ENCODE results near the gene TFAP2C.

TFAP2C gene

DNA sequence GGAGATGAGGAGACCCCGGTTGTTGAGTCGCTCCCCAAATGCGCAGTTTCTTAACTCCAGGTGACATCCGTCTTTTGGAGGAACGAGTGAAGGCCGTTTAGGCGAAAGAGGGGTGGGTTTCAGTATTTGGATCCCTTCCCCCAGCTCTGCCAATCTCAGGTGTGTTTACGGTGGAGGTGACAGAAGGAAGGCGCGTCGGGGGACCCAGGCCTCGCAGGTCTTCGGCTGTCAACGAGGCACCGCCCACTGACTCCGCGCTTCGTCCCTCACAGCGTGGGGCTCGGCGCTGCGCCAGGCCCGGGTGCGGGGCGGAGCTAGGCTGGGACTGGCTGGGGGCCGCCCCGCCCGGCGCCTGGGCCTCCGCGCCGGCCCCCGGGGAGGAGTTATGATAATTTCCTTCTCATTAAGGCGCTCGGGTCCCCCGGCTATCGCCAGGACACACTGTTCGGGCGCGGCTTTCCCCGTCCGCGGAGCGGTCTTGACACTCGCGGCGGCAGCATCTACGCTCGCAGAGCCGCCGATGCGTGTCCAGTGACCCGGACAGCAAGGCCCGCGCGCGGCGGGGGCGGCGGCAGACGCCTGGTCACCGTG lies at the start of gene TFAP2C:
Gene TFAP2C (plus strand): TSS at position 434 of the 591 bp plus-strand sequence. CDS start 239 bp downstream, outside the sequence.
- DNase-seq (ENCODE audit: low spot score), result peak; percentile 26

DNA sequence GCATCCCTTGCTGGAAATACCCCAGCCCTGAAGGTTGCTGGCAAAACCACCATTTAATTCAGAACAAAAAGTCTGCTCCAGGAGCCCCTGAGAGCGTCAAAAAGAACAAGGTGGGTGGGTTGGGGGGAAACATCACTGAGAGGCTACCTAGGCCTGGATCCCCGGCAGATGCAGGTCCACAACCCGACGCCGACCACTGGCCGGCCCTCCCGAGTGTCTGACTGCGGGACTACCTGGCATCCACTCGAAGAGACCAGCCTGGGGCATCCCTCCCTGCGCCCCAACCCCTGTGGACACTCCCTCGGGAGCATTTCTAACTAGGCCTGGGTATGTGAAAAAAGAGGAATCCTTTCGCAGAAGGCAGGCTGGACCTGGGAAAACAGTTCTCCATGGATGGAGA lies 48.9 kb upstream of the TFAP2C start:
- no peak for DNase-seq (ENCODE audit: low spot score)

DNA sequence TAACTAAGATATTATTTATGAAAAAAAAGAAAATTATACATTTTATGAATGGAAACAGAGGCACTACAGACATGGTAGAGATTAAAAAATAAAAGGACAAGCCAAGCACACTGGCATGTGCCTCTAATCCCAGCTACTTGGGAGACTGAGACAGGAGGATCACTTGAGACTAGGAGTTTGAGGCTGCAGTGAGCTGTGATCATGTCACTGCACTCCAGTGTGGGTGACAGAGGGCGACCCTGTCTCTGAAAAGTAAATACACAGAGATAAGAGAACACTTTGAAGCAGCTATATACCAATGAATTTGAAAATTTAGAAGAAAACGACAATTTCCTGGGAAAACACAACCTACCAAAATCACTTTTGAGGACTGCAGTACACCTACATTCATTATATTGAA lies 47.4 kb upstream of the TFAP2C start:
- DNase-seq (ENCODE audit: low spot score), result no peak

DNA sequence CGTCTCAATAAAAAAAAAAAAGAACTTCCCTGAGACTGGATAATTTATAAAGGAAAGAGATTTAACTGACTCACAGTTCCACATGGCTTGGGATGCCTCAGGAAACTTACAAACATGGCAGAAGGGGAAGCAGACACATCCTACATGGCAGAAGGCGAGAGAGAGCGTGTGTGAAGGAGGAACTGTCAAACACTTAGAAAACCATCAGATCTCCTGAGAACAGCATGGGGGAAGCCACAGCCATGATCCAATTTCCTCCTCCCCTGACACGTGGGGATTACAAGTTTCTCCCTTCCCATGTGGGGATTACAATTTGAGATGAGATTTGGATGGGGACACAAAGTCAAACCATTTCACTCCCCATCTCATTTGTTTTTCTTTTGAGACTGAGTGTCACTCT lies 46.6 kb upstream of the TFAP2C start:
- DNase-seq (ENCODE audit: low spot score), result no peak

DNA sequence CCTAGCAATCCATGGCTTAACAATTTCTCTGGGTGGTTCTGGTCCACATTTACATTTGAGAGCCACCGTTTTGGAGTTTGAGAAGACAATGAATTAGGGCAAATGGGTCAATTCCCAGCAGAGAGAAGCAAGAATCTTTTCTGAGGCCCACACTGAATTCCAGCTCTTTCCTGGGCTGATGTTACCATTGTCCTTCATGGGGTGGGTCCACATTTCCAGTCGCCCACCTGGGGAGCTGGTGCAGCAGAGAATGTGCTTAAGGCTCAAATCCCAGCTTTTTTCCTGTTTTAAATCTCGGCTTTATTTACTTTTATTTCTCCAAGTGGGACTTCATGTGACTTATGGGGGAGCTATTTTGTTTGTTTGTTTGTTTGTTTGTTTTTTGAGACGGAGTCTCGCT lies 44.2 kb upstream of the TFAP2C start:
- no peak for DNase-seq (ENCODE audit: low spot score)

DNA sequence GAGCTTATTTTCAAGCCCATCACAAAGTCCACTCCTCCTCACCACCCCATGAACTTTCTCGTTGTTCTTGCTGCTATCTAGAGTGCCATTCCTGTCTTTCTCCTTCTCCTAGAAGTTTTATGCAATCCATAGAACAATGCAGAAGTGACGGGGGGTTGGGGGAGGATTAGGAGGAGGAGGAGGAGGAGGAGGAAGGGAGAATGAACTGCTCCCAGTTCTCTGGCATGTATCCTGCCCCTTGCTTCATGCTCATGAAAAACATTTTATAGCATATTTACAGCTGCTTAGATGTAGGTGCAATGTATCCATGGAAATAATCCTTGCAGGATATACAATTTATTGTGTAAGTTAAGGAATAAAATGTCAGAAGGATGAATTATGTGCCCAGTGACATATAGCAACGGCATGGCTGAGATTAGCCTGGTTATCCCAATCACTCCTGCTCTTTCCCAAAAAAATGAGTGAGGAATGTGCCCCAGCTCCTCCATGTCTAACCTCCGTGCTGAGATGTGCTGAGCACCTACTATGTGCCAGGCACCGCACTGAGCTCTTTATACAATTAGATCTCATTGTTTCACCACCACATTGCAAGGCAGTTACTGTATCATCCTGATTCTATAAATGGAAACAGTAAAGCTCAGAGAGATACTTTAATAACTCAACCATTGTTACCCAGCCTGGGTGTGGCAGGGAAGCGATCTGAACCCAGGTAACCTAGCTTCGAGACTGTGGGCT lies 41.6 kb upstream of the TFAP2C start:
- no peak for DNase-seq (ENCODE audit: low spot score)

DNA sequence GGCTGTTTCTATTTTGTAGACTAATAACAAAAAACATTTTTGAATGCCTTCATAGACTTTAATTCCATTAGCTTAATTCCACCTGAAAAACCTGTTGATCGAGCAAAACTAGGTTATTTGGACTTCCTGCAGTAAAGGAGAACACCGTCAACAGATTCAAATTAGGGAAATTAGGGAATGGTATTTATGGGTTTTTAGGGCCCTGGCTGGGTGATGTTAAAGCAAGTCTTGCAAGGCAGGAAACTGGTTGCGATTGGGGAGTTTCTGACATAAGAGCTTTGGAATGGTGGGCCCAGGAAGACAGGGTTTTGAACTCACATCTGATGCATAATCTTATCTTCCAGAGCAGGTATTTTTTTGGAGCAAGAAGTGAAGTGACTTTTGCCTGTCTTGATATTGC lies 40.1 kb upstream of the TFAP2C start:
- DNase-seq (ENCODE audit: low spot score), result no peak

DNA sequence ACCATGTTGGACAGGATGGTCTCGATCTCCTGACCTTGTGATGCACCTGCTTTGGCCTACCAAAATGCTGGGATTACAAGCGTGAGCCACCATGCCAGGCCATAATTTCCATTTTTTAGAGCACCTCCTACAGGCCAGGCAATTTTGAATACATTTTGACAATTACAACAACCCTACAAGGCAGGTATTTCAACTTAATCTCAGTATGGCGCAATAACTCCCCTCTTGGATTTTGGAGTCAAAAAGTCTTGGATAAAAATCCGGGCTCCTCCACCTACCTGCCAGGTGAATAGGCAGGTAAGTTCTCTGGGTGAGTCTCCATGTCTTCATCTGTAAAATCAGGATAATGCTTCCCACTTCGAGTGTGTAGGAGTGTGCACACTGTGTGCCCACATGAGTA lies 39.5 kb upstream of the TFAP2C start:
- DNase-seq (ENCODE audit: low spot score), result no peak

DNA sequence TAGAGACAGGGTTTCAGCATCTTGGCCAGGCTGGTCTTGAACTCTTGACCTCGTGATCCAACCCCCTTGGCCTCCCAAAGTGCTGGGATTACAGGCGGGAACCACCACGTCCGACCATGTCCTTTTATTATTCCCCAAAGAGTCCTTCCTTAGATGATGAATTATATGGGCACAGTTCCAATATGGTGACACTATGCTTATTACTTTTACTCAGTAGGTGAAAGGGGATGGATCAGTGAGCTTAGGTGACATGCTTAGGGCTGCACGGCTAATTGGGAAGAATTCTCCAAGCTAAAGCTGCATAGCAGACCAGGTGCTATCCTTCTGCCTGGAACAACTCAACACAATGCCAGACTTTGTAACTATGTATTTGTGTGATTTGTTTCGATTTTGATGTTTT lies 38.2 kb upstream of the TFAP2C start:
- no peak for DNase-seq (ENCODE audit: low spot score)

DNA sequence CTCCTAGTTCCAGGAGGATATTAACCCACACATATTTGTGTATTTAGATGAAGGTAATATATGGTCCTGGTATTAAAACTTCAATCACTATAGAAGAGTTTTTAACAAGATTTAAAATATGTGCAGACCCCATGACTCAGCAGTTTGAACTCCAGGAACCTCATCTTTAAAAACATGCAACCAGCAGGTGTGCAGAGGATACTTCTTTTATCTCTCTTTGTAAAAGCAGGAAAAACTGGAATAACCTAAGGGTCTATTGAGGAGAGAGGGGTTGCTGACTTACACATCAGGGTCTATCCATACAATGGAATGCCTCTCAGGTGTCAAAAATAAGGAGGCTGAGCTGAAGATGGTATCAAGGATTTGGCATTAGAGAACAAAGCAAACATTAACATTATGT lies 36.9 kb upstream of the TFAP2C start:
- no peak for DNase-seq (ENCODE audit: low spot score)

DNA sequence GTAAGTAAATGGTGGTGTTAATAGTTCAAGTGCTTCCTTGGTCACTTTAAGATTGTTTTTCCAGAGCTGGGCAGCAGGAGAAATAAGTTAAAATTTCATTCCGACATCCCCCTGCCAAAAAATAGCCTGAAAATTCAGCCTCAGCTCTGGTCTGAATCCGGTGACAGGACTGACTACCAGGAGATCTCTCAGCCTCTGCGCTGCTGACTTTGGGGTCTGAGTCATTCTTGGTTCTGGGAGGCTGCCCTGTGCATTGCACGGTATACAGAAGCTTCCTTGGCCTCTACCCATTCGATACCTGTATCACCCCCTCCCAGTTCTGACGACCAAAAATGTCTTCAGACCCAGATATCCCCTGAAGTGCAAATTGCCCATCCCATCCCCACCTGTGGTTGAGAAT lies 36.3 kb upstream of the TFAP2C start:
- no peak for DNase-seq (ENCODE audit: low spot score)

DNA sequence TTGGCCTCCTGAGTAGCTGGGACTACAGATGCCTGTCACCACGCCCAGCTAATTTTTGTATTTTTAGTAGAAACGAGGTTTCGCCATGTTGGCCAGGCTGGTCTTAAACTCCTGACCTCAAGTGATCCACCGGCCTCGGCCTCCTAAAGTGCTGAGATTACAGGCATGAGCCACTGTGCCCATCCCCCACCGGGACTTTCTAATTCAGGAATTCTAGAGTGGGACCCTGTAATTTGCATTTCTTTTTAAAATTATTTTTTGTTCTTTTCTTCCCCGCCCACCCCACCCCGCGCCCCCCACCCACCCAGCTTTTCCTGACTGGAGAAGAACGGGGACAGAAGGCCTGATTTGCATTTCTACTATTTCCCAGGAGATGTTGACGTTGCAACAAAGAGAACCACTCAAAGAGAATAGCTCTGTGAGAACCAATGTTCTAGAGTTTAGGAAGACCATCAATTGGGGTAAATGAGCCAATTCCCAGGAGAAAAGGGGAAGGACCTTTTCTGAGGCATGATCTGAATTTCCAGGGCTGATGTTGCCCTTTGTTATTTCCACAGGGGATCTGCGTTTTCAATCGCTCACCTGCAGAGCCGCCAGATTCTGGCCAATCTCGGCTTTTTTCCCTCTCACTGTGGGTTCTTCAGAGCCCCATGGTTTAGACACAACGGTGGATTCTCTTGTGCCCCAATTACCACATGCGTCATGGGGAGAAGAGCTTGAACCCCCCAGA lies 33.2 kb upstream of the TFAP2C start:
- no peak for DNase-seq (ENCODE audit: low spot score)

DNA sequence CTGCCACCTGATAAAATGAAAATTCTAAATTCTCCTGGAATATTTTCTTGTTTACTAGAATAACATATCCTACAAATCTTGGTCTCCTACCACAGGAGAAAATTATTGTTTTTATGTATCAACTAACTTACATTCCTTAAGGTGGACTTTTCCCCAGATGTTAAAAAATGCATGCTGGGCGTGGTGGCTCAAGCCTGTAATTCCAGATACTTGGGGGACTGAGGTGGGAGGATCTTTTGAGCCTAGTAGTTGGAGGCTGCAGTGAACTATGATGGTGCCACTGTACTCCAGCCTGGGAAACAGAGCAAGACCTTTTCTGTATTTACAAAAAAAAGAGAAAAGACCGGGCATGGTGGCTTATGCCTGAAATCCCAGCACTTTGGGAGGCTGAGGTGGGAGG lies 27.9 kb upstream of the TFAP2C start:
- DNase-seq (ENCODE audit: low spot score), result no peak

DNA sequence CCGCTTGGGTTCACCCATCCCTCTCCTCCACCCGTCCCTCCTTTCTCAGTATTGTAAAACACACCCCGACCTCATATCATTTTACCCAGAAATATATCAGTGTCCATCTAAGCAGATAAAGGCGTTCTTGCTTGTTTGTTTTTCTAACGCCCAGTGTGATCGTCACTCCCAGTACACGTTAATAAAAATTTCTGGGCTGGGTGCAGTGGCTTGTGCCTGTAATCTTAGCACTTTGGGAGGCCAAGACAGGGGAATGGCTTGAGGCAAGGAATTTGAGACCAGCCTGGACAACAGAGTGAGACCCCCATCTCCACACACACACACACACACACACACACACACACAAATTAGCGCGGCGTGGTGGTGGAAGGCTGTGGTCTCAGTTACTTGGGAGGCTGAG lies 24.4 kb upstream of the TFAP2C start:
- DNase-seq (ENCODE audit: low spot score), result no peak

DNA sequence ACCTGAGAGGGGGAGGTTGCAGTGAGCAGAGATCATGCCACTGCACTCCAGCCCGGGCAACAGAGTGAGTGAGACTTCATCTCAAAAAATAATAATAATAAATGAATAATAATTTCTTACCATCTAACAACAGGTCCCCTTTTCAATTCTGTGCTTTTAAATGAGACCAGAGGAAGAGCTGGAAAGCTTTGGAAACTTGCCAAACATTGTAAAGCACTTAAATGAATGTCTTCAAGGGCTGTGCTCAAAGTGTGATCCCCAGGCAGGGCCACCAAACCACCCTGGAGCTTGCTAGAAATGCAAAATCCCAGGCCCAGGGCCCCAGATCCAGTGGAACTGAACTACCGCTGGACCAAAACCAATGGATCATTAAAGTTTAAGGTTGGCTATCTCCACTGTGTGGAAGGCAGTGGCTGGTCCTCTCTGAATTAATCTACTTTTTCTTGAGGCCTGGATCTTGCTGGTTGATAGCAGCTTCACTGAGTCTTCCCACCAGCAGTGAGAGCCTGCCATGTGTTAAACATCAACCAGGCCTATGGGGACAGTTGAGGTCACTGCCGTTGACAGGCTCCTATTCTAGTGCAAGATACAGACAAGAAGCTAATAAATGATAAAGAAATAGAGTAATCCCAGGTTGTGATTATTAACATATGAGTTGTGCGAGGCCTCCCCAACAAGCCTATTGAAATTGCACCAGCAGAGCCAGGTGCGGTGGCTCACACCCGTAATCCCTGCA lies 23.7 kb upstream of the TFAP2C start:
- DNase-seq (ENCODE audit: low spot score), result no peak

DNA sequence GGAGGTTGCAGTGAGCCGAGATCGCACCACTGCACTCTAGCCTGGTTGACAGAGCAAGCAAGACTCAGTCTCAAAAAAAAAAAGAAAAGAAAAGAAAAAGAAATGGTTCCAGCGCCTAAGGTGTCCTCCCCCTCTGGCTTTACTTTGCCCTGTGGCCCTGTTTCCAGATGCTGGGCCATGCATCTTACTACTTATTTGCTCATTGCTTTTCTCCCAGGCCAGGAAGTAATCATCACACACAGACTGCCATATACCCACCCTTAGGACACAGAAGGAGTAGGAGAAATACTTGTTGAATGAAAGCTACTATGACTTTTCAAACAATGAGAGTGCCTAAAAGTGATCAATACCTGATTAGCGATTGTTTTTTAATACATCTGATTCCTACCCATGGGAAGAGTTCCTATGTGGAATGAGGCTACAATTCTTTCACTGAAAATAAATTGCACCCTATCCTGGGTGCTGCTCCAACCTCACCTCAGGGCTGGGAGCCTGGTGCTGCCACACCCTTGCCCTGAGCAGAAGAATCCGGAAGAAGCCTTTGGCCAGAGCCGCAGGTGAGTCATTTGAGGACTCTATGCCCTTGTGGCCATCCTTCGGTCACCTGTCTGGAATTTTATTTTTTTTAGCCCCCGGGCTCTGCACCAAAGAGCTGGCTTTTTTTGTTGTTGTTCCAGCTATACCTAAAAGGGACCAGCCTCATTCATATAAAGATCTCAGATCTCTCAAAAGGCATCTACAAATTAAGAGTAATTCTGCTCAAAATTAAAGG lies 22.7 kb upstream of the TFAP2C start:
- no peak for DNase-seq (ENCODE audit: low spot score)

DNA sequence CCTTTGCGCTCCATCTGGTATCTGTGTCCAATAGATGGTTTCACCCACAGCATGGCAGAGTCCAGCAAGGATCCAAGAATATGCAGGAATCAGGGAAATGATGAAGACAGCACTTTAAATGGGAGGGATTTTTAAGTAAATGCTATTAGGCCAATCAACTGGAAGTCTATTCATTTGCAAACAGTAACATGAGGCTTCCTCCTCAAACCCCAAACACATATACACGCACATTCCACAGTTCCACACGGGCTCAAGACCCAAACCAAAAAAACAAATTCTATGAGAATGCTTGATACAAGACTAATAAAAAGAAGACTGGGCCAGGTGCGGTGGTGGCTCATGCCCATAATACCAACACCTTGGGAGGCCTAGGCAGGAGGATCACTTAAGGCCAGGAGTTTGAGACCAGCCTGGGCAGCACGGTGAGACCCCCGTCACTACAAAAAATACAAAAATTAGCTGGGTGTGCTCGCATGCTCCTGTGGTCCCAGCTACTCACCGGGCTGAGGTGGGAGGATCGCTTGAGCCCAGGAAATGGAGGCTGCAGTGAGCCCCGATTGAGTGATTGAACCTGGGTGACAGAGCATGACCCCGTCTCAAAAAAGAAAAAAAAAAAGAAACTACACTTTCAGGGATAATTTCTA lies 21.9 kb upstream of the TFAP2C start:
- DNase-seq (ENCODE audit: low spot score), result no peak

DNA sequence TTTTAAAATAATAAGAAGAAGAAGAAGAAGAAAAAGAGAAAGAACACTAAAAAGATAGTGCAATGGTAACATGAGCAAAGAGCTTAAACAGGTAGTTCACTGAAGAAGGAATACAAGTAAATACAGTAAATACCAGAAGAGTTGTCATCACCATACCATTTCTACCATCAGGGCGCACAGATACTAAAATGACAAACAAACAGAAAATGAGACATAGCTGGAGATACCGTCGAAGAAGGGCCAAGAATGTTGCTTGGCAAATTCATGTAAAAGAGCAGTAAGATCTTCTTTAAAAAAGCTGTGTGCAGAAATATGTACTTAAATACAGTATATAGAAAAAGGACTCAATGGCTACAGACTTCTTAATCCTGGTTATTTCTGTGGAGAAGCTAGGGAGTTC lies 20.7 kb upstream of the TFAP2C start:
- no peak for DNase-seq (ENCODE audit: low spot score)

DNA sequence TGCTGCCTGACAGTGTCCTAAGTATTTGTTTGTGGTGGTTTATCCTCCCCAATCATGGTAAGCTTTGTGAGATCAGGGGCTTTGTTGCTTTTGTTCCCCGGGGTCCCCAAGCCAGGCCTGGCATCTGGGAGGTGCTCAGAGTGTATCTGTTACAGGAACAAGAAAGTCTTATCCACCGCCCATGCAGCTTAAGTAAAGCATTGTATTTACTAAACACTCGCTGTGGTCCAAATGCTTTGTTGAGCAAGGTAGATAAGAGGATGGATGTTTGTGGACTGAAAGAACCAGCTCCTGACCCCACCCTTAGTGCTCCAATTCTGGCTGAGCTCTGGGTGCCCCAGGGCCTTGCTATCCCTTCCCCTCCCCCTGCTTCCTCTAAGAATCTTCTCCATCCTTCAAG lies 19.8 kb upstream of the TFAP2C start:
- DNase-seq (ENCODE audit: low spot score), result no peak

DNA sequence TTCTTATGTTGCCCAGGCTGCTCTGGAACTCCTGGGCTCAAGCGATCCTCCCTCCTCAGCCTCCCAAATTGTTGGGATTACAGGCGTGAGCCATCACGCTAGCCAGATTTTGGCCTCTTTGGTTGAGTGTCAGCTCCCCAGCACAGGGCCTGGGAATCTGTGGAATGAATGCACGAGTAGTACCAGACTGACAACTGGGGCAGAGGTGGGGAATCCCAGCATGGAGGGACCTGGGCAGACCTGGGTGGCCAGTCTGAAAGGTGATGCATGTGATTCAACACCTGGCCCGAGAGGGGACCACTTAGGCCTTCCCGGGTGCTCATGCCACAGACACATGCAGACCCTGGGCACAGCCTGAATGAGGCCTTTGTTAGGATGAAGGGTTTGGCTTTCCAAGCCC lies 19.0 kb upstream of the TFAP2C start:
- DNase-seq (ENCODE audit: low spot score), result no peak

DNA sequence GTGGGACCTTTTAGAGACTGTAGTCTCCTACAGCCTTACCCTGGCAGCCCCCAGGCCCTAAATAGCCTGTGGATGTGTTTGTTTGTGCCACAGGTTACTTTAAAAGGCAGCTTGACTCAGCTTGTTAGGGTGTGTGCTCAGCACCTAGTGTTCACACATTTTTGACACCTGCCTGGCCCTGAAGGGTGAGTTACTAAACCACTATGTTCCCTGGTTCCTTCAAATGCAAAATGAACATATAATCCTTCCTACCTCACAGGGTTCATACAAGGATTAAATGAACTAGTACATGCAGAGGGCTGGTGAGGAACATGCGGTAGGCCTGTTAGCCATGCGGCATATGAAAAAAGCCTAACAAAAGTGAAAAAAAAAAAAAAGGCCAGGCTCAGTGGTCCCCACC lies 14.9 kb upstream of the TFAP2C start:
- no peak for DNase-seq (ENCODE audit: low spot score)

DNA sequence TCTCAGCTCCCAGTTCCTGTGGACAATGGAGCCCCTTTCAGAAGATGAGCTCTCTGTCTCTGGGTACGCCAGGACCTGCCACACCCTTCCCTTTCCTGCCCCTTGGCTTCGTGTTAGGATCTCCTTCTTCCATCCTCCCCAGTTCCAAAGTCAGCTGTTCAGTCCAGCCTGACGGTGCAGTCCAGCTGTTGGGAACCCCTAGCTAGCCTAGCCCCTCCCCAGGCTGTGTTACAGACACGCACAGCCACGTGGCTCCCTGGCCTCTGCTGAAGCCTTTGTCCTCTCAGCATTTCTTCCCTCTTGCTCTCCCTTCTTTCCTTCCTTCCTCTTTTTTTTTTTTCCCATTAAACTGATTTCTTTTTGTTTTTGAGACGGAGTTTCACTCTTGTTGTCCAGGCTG lies 12.4 kb upstream of the TFAP2C start:
- no peak for DNase-seq (ENCODE audit: low spot score)

All from activated CD4-positive, alpha-beta T cell treated with anti-CD3 and anti-CD28 coated beads, Interleukin-2, Interleukin-4, amounts not matched to agents 100 ng/mL and 50 ng/mL, durations not matched to agents 16 hours and 8 hours (primary cell).